T-helper 22 cell (primary cell): ENCODE results near the gene CXCR3.
"Not testable (repeated sequence)": the region's sequence is repeated elsewhere in the genome, so short reads cannot be mapped to it uniquely, and the experiment has no call there.

ENCODE experiments used
- DNase-seq: peaks from one replicate; pipeline ENCODE4 v3.0.0-alpha.2; 2020; ENCODE audit warnings: low read depth

CXCR3 gene

DNA sequence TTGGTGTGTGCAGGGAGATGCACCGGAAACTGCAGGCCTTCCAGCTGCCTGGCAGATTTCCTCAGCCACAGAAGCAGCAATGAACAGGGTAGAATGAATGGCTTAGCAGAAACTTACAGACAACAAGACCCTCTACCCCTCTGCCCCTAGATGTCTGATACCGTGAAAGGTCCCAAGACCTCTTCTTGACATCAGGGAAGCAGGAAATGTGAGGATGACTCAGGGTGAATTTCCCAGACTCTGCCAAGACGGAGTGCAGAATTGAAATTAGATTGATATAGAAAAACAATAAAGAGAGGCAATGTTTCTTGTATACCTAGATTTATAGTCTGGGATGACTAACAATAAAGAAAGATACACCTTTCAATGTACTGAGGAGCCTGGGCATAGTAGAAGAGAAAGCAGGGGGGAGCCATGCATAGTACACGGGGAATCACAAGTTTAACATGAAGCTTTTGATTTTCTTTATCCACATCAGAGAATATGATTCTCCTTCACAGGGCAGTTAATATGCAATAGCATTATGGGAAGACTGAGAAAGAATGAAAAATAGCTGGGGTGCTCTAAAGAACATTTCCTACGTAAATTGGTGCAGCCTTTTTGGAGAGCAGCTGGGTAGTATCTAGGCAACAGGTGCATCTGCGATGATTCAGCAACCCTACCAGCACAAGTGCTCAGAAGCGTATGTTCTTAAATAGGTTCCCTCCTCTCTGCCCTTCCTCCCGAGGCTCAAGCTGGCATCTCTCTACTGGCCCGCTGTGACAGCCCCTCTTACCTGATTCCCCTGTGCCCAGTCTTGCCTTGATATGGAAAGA, 18.3 kb upstream of the CXCR3 start:
- DNase-seq: no peak

DNA sequence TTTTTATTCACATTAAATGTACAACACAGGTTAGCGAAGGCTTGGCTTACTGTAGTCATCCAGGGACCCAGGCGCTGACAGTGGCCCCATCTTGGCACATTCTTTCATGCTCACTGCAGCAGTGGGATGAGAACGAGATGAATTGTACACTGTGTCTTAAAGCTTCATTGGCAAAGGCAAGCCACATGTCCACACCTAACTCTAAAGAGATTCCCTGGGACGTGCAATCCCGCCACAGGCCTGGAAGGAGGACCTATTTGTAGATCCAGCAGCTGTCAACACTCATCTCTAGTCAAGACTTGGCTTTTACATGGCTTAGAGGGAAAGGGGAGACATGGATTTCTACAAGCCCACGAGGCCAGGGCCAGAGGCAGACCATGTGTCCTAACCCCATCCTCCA, 16.1 kb upstream of the CXCR3 start:
- no peak for DNase-seq

DNA sequence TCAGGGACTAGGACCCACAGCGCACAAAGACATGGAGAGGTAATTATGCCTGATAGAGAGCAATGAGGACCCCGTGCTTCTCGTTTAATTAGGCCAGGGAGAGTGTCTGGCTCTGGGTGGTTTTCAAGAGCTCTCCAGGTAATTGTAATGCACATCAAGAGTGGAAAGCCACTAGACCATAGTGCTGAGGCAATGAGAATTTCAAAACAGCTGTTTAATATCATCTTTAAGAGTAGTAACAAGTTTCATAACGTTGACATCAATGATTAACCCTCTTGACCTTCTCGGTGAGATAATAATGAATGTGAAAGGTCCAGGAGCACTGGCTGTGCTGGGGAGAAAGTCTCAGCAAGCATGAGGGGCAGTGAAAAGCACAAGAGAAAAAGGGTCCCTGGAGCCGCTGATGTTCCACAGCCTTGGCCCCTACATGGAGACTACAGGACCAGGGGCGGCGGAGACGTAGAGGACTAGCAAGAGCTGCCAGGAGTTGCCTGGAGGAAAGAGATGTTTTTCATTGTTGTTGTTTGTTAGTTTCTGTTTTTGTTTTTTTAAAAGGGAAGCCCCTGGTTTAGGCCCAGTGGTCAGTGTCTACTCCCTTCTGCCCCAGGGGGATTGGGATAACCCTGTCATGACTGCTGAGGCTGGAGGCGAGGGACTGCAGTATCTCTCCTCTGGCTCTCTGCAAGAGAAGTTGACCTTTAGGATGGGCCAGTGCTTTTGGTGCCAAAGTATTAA, 14.8 kb upstream of the CXCR3 start:
- no peak for DNase-seq

DNA sequence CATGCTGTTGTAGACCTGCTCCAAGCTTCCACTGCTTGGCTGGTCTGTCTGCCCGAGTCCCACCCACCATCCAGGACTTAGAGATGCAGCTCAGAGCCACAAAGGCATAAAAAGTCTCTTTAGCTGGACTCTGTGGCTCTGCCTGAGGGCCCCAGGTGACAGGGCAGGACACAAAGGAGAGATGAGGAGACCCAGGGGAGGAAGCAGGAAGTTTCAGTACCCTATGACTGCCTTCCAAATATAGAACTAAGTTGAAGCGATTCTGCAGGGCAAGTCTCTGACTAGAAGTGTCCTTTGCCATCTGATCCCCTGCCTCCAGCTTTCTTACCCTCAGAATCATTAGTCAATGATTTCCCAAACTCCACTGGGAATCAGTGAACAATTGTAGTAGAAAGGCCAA, 11.2 kb upstream of the CXCR3 start:
- DNase-seq: no peak

DNA sequence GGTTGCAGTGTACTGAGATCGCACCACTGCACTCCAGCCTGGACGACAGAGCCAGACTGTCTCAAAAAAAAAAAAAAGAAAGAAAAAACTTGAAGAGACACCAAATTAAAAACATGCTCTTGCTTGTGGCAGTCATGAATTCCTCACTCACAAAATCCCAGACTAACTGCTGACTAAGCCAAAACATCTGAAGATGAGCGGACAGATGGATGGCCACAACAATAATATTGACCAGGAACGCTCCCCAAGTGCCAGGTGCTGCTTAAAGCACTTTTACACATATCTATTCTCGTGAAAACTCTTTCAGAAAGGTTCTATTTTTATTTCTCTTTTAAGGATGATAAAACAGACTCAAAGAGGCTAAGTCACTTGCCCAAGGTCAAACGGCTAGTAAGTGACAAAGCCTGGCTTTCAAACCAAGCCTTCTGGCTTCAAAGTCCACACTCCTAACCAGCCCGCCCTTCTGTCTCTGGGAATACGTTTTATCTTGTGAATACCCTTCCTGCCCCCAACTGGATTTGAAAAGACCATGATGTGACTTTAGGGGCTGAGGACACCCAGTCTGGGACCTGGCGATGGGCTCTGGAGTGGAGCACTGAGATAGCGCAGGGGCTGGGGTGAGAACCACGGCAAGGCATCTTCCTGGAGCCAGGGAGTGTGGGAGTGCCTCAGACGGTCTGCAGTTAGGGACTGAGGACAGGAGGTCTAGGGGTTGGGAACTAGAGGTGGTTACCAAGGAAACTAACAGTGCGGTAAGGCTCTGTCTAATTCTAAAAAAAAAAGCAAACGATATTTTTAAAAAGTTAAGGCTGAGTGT, 9.5 kb upstream of the CXCR3 start:
- DNase-seq: no peak

DNA sequence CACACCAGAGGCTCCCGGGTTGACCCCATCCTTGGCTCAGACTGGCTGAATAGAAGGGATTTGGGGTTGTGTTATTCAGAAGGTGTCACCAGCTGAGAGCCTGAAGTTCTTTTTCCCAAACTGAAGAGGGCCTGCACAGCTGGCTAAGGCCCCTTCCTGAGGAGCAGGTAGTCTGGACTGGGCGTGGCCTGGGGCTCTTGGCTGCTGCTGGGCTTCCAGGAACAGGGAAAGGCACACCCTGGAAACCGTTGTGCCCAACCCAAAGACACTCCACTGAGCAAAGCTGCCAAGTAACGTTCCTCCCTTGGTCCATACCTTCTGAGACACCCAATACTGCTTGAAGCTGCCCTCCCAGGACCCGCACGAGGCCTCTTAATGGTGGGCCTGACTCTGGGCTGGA, 8.3 kb upstream of the CXCR3 start:
- no peak for DNase-seq

DNA sequence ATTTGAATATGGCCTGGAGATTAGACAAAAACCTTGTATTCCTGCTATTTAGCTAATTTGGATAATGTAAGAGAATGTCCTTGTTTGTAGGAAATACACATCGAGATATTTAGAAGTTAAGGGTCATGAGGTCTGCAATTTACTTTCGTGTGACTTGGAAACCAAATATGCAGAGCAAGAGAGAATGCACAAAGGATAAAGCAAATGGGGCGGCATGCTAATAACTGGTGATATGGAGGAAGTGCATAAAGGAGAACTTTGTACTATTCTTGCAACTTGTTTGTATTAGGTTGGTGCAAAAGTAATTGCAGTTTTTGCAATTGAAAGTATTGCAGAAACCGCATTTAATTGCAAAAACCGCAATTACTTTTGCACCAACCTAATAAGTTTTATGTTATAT, 7.2 kb upstream of the CXCR3 start:
- no peak for DNase-seq

DNA sequence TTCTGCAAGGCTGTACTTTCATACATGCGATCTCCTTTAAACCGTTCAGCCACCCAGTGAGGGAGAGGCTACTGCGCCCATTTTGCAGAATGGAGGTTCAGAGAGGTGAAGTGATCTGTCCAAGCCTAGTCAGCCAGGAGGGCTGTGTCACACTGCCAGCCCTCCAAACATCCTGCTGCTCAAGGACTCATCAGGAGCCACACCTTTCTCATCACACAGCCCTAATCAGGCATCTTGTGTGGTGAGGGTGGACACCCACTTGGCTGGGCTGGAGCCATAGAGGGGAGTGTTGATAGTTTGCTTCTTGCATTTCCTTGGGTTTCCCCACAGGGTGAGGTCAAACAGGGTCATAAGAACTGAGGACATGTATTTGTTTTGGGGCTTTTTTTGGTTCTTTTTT, 5.4 kb upstream of the CXCR3 start:
- DNase-seq: no peak

DNA sequence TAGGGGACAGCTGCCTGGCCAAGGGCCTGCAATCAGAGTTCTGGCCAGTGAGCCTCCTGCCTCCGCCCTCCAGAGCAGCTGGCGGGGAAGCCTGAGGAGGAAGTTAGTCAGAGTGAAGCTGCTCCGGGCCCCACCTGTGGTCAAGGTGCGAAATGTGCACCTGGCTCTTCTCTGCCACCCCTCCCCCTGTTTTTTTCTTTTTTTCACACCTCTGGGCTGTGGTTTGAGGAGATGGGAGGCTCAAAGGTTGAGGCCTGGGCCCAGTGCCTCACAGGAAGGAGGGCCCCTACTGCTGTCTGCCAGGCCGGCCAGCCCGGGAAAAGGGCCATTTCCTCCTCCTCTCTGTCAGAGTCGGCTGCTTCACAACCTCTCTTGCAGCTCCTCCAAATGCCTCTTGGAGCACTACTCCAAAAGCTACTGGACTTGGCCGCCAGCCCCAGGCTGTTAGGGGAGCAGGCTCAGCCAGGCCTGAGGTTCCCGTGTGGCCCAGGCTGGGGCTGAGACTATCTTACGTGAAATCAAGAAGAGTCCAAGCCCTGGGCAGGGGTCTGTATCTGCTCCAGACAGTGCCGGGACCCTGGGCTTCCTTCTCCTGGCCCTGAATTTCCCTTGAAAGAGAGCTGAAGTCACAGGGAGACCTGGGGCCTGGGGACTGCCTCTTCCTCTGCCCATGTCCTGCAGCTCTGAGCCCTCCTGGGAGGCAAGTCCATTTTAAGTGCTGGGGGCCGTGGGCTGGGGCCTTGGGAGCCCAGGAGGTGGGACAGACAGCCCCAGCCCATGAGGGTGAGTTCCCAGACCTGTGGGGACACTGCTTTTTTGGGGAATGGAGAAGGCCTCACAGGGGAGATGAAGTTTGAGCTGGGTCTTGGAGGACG, 4.5 kb upstream of the CXCR3 start:
- DNase-seq: peak; percentile 73

DNA sequence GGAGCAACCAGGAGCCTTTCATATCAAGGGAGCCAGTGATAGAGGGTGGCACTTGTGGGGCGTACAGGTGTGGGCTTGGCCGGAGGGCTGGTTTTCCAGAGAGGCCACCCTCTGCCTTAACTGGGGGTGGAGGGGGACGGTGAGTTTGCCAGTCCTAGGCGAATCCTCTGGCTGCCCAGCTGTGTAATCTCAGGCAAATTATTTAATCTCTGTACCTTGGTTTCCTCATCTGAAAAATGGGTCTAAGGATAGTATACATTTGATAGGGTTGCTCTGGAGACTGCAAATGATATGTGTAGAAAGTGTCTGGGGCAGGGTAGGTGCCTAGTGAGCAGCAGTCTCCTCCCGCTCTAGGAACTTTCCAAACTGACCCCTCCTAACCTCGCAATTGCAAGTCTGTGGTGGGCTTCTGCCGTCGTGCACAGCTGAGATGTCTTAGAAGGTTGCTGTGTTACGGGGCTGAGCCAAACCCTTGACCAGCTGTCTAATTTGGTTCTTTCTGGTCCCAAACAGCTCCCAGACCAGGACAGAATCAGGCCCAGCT, 3.8 kb upstream of the CXCR3 start:
- DNase-seq: no peak

DNA sequence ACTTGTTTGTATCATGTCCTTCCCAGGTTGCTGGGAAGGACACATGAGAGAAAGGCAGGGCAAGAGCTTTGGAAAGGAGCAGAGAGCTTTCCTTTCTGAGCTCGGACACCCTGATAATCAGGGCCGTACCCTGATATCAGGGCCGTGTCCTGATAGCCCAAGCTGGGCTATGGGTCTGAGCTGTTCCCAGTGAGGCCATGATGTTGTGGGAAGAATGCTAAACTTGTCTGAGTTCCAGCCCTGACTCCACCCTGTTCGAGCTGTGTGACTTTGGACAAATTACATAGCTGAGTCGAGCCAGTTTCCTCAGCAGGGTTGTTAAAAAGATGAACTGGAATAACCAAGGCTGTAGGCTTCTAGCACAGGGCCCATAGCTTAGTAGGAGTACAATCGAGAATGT, 3.3 kb upstream of the CXCR3 start:
- no peak for DNase-seq

DNA sequence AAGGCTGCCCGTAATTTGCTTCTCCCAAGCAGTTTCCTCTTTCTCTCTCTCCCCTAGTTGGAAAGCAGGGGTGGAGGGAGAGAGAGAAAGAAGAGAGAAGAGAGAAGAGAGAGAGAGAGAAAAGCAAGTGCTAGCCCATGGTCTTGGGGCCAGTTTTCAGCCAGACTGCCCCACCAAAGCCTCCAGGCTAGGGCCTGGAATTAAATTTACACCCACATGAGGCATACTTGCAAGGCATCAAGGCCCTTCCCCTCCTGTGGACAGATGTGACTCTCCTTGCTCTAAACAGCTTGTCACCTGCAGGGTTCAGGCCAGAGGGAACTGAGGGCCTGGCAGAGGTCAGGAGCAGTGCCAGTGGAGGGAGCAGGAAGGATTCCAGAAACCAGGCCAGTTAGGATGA, 1.7 kb upstream of the CXCR3 start:
- DNase-seq: no peak

DNA sequence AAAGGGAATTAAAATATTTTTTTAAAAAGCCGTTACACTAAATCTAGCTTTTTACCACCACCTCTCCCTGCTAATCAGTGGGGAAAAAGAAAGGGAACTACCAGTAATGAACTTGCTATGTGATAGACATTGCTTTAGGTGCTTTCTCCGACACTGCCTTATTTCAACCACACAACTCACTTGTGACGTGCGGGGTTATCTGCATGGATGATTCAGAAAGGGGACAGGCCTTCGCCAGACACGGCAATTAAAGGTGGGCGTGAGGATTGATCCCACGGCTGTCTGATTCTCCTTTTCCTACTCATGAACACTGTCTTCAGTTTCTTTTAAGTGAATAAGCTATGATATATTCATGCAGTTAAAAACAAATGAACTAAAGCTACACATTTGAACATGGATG, 882 bp upstream of the CXCR3 start:
- DNase-seq: peak; percentile 55

DNA sequence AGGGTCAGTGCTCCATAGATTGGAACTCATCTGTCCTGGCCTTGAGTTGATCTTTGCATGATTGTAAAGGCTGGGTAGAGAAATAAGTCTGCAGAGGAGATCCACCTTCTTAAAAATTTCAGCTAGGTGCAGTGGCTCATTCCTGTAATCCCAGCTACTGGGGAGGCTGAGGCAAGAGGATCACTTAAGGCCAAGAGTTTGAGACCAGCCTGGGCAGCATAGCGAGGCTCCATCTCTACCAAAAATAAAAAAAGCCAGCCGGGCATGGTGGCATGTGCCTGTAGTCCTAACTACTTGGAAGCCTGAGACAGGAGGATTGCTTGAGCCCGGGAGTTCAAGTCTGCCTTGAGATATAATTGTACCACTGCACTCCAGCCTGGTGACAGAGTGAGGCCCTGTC, 476 bp upstream of the CXCR3 start:
- DNase-seq: no peak

DNA sequence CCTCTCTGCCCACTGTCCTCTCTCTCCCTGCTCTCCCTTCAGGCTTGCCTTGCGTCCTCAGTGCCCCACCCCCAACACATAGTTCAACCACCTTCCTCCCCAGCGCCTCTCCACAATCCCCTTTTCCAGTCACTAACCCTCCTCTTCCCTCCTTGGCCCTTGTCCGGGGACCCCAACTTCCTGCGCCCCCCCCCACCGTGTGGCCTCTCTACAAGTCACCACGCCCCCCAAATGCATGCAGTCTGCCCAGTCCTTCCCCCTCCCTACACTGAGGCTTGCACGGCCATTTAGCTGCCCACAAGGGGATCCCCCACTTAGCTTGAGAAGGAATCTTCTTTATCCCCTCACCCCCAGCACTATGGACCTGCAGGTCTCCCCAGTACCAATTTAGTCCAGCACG, 569 bp downstream of the CXCR3 start:
- DNase-seq: no peak

DNA sequence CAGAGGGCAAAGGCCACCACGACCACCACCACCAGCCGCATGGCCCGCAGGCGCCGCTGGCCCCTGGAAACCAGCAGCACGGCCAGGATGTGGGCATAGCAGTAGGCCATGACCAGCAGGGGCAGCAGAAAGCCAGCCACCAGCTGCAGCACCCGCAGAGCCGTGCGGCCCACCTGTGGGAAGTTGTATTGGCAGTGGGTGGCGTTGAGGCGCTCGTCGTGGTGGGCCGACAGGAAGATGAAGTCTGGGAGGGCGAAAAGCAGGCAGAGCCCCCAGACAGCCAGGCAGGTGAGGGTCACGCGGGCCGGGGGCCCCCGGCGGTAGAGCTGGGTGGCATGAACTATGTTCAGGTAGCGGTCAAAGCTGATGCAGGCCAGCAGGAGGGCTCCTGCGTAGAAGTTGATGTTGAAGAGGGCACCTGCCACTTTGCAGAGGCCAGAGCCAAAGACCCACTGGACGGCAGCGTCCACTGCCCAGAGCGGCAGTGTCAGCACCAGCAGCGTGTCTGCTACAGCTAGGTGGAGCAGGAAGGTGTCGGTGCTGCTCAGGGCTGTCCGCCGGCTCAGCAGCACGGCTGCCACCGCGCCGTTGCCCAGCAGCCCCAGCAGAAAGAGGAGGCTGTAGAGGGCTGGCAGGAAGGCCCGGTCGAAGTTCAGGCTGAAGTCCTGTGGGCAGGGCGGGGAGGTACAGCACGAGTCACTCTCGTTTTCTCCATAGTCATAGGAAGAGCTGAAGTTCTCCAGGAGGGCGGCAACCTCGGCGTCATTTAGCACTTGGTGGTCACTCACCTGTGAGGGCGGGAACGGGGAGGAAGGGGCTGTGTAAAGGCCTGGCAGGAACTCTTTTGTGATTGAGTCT, 1.4 kb downstream of the CXCR3 start:
- no peak for DNase-seq

DNA sequence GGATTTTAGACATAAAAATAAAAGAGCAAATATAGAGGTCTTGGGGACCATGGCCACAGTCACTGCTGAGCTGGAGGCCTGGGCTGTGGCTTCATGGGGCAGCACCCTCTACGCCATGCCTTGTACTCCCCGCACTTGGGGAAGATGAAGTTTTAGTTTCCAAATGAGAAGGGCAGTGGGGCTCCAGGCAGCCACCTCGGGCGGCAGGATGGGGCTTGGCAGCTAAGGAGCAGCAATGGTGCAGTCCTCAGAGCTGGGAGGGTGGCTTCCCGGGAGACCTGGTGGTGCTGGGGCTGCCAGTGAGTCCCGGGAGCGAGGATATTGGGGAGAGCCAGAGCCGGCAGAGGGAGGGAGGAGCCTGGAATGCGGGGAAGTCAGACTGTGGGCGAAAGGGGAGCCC, 2.4 kb downstream of the CXCR3 start:
- no peak for DNase-seq

DNA sequence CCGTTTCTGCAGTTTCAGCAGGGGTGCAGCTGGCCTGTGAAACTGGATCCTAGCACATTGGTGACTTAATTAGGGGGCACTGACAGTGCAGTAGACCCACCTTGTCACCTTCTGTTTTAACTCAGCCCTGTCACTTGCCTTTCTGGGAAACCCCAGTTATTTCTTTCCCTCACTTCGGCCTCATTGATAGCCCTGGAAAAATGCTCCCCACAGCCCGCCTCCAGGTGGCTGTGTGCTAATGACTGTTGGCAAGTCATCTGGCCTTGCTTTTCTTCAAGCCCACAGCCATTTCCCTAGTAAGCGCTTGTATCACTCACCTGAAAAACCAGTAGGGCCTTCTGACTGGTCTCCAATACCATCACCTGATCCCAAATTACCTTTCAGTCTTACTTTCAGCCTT, 3.3 kb downstream of the CXCR3 start:
- no peak for DNase-seq

DNA sequence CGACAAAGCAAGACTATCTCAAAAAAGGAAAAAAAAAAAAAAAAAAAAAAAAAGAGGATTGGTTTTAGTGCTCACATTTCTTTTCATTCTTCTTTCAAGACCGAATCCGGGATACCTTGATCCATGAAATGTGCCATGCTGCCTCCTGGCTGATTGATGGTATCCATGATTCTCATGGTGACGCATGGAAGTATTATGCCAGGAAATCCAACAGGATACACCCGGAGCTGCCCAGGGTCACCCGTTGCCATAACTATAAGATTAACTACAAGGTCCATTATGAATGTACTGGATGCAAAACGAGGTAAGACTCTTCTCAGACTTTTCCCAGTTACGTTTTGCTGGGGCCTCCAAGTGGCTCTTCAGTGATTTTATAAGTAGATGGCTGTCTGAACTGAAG, 6.1 kb downstream of the CXCR3 start:
- DNase-seq: no peak

DNA sequence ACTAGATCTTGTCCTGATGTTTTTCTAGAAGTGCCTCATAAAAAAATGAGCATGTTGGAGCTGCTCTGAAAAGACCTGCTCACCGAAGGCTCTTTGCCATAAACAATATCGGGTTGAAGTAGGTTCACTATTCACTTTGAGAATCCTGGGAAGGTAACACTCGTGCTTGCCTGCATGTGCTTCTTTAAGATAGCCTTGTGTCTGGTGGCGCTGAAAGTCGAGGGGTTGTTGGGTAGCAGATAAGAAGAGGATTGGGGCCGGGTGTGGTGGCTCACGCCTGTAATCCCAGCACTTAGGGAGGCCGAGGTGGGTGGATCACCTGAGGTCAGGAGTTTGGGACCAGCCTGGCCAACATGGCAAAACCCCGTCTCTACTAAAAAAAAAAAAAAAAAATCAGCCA, 6.6 kb downstream of the CXCR3 start:
- not testable (repeated sequence) for DNase-seq
